ENCODE data around the gene COG1.
"Not testable (repeated sequence)": the region's sequence is repeated elsewhere in the genome, so short reads cannot be mapped to it uniquely, and the experiment has no call there.

COG1 gene, protein sequence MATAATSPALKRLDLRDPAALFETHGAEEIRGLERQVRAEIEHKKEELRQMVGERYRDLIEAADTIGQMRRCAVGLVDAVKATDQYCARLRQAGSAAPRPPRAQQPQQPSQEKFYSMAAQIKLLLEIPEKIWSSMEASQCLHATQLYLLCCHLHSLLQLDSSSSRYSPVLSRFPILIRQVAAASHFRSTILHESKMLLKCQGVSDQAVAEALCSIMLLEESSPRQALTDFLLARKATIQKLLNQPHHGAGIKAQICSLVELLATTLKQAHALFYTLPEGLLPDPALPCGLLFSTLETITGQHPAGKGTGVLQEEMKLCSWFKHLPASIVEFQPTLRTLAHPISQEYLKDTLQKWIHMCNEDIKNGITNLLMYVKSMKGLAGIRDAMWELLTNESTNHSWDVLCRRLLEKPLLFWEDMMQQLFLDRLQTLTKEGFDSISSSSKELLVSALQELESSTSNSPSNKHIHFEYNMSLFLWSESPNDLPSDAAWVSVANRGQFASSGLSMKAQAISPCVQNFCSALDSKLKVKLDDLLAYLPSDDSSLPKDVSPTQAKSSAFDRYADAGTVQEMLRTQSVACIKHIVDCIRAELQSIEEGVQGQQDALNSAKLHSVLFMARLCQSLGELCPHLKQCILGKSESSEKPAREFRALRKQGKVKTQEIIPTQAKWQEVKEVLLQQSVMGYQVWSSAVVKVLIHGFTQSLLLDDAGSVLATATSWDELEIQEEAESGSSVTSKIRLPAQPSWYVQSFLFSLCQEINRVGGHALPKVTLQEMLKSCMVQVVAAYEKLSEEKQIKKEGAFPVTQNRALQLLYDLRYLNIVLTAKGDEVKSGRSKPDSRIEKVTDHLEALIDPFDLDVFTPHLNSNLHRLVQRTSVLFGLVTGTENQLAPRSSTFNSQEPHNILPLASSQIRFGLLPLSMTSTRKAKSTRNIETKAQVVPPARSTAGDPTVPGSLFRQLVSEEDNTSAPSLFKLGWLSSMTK

DNA sequence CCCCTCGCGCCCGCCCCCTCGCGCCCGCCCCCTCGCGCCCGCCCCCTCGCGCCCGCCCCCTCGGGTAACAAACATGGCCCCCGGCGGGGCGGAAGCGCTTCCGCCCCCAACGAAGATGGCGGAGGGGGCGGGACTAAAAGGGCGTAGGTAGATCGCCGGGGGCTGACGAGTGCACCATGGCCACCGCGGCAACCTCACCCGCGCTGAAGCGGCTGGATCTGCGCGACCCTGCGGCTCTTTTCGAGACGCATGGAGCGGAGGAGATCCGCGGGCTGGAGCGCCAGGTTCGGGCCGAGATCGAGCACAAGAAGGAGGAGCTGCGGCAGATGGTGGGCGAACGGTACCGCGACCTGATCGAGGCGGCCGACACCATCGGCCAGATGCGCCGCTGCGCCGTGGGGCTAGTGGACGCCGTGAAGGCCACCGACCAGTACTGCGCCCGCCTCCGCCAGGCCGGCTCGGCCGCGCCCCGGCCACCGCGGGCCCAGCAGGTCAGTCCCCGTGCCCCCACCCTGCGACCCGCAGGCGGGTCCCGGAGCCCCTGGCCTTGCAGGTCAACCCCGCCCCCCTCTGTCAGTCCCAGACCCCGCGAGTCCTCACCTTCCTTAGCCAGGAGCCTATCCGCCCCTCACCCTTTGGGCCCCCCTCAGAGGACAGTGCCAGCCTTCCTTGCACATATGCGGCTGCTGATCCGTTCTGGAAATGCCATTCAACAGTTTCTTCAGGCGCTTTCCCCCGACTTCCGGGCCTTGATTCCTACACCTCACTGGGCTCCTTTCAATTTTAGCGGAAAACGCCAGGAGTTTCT is at the start of gene COG1:
Gene COG1 (plus strand): TSS at position 162 of the 808 bp plus-strand sequence. CDS start 15 bp downstream, at position 177.
- peak; percentile 77 for DNase-seq

DNA sequence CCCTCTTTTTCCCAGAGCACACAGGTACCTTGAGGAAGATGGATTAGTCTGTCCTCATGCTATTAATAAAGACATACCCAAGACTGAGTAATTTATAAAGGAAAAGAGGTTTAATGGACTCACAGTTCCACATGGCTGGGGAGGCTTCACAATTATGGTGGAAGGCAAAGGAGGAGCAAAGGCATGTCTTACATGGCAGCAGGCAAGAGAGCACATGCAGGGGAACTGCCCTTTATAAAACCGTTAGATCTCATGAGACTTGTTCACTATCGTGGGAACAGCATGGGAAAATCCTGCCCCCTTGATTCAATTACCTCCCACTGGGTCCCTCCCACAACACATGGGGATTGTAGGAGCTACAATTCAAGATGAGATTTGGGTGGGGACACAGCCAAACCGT is 48.6 kb upstream of the COG1 start:
- not testable (repeated sequence) for DNase-seq

DNA sequence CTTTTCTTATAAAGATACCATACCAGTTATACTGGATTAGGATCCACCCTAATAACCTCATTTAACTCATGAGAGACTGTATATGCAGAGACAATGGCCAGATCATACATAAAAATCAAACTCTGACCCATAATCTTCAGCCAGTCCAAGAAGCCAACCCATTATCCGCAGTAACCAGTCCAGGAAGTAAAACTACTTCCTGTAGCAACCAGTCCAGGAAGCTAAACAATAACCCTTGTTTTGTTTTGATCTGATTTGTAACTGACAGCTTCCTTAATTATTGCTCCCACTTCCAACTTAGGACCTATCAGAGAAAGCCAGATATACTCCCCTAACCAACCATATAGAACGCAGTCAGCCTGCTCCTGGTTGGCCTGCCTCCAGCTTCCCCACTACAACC is 47.2 kb upstream of the COG1 start:
- no peak for DNase-seq

DNA sequence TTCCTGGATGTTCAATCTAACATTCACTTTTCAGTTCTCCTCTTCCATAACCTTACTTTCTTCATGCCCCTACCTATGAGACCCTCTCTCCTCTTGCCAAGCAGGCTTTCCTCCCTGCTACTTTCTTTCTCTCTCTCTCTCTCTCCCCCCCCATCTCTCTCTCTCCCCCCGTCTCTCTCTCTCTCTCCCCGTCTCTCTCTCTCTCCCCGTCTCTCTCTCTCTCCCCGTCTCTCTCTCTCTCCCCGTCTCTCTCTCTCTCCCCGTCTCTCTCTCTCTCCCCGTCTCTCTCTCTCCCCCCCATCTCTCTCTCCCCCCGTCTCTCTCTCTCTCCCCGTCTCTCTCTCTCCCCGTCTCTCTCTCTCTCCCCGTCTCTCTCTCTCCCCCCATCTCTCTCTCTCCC is 45.1 kb upstream of the COG1 start:
- DNase-seq = not testable (repeated sequence)

DNA sequence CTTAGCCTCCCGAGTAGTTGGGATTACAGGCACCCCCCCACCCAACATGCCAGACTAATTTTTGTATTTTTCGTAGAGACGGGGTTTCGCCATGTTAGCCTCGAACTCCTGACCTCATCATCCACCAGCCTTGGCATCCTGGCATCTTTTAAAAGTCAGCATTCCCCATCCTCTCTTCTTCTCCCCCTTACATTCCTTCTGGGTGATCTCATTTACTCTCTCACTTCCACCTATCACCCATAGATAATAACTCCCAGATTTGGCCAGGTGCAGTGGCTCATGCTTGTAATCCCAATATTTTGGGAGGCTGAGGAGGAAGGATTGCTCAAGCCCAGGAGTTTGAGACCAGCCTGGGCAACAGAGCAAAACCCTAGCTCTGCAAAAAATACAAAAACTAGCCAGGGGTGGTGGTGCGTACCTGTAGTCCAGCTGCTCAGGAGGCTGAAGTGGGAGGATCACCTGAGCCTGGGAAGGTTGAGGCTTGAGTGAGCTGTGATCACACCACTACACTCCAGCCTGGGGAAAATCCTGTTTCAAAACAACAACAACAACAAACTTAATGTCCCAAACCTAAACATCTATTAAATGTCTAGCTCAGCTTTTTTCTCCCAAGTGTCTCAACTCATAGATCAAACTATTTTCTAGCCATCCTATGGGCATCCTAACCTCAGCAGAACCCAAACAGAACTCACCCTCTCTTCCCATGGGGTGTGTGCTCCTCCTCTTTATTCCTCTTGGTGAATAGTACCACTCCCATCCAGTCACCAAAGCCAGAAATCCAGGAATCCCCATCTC is 44.1 kb upstream of the COG1 start:
- DNase-seq = no peak

DNA sequence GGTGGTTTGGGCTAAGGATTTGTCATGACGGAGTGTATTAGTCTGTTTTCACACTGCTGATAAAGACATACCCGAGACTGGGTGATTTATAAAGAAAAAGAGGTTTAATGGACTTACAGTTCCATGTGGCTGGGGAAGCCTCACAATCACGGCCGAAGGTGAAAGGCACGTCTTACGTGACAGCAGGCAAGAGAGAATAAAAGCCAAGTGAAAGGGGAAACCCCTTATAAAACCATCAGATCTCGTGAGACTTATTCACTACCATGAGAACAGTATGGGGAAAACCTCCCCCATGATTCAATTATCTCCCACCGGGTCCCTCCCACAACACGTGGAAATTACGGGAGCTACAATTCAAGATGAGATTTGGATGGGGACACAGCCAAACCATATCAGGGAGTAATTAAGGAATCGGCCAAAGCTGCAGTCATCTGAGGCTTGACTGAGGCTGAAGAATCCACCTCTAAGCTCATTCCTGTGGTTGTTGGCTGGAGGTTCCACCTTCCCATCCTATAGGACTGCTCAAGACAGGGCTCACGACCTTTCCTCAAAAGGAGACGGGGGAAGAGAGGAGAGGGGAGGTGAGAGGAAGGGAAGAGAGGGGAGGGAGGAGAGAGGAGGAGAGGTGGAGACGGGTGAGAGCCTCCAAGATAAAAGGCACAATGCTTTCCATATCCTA is 42.1 kb upstream of the COG1 start:
- DNase-seq = not testable (repeated sequence)

DNA sequence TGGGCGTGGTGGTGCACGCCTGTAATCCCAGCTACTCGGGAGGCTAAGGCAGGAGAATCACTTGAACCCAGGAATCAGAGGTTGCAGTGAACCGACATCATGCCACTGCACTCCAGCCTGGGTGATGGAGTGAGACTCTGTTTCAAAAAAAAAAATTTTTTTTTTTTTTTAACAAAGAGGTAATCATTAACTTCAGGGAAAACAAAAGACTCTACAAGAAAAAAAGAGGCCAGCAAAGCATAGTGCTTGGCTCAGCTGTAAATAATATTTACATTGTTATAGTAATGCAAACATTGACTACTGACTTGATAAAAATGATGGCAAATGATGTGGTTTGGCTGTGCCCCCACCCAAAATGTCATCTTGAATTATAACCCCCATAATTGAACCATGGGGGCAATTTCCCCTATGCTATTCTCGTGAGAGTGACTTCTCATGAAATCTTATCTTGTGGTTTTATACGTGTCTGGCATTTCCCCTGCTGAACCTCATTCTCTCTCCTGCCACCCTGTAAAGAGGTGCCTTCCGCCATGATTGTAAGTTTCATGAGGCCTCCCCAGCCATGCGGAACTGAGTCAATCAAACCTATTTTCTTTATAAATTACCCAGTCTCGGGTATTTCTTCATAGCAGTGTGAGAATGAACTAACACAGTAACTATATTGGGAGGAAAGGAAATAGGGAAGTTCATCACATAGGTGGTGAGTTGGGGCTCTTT is 40.8 kb upstream of the COG1 start:
- DNase-seq = no peak

DNA sequence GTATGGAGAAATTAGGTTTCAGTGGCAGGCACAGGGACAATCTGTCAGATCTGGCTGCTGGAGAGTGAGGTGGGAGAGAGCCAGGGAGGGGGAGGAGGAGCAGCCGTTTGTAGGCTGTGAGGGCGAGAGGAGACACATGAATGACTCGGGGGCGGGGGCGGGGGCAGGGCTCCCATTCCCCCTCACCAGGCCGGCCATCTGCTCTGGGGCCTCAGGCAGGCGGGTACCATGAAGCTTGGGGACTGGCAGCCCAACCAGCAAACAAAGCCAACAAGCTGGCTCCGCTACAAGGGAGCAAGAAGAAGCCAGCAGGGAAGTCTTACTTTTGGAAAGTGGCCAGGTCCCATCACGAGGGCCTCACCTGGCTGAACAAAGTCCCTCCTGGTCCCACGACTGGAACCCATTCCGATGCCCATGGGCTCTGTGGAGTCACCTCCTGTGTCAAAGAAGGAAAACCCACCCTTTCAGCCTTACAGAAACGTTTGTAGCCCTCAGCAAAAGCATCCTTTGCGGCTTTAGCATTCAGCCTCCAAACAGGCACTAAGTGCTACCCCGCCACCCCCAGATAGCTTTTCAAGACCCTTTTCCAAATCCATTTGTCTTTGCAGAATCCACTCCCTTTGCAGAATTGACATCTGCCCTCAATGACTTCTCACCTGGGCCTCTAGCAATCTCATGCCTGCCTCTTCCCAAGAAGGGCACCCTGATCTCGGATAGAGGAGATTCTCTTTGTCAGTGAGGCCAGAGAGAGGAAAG is 37.3 kb upstream of the COG1 start:
- no peak for DNase-seq

DNA sequence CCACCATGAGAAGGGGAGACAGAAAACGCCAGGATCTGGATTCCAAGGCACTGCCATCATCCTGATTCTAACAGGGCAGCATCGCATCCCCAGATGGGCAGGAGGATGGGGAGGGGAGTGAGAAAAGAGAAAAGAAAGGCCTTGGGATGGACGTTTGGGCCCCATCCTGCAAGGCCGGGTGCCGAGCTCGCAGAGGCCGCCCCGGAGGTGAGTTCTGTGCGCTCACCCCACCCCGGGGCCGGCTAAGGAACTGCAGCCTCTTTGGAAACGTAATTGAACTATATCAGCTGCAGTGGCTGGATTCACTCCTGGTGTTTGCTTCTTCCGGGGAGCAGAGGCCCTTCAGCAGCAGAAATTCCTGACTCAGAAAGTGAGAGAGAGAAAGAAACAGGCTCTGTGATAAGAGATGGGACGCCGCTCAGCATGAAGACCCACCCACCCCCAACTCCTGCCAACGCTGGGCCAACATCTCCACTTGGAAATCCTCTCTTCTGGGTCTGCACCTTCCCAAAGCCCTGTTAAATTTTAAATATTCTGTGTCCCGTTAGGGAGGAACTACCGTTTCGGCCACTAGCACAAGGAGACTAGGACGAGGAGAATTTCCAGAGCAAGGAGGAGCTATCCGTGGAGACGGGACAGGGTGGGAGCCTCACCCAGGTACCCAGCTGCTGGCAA is 36.6 kb upstream of the COG1 start:
- peak; percentile 59 for DNase-seq

DNA sequence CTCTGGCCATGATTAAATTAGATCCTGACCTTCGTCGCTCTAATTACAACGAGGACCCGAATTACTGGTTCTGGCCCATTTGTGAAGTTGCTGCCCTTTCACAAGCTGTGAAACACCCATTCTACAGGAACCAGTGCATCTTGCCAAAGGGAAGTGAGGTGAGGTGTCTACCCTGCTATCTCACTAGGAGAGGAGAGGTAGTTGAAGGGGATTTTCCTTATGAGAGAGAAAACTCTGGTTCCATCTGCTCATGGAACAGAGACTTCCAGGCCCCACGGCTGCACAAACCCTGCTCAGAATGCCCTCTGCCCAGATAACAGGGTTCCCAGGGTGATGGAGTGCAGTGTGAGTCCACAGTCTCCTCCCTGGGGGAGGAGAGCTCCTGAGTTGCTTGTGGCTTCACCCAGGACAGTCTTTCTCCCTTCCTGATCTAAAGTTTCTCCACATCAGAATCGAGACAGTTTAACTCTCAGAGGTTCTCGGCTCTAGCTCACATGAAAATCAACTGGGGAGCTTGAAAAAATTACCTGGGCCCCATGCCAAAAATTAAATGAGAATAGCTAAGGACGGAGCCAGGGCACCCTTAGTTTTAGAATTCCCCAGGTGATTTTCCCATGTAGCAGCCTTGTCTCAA is 35.9 kb upstream of the COG1 start:
- DNase-seq = no peak

DNA sequence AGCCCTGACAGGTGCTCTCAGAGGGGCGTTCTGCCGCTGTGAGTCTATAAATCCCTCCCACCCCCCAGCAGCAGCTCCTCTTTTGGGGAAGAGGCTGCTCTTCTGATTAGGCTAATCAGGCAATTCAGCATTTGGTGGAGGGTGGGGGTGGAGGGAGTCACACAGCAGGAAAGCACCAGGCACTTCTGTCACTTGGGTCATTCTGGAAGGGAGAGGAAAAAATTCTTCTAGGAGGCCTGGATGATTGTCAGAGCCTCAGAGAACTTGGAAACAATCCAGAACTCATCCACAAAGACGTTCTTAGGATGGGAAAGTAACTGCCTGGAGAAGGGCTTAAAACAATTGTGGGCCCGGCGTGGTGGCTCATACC is 35.3 kb upstream of the COG1 start:
- DNase-seq = no peak

DNA sequence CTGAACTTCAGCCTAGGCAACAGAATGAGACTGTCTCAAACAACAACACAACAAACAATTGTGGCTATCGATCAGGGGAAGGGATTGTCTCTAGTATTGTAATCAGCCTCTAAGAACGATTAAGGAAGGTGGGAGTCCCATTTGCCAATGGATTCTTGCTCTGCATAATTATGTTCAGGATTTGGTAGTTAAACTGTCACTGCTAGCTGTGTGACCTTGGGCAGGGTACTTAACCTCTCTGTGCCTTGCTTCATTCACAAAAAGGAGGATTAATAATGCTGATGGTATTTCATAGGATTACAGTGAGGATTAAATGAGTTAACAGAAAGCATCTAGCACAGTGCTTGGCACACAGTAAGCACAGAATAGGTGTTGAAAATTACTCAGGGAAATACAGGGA is 34.7 kb upstream of the COG1 start:
- DNase-seq = no peak

DNA sequence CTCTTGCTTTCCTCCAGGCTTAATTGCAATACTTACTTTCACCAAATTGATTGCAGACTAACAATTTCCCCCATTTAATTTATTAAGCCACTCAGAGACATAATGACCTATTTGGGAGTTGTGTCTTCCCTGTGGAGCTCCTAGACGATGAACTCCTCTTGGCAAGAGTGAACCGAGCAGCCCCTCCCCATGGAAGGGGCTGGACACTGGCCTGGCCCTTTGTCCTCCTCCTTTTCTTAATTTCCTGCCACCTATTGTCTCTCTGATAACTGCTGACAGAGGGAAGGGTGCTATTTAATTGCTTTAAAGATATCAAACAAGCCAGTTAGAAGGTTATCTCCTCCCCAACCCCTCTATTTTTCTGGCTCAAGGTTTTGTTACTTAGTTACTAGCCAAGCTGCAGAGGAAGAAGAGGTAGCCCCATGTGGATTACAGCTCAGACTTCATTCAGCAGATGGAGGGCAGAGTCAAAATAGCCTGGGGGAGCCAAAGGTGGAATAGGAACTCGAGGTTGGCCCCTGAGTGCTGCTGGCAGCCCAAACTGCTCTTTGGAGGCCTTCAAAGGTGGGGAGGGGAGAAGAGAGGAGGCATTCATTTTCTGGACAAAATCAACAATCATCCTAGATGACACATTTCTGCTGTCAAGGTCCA is 31.8 kb upstream of the COG1 start:
- DNase-seq = no peak

DNA sequence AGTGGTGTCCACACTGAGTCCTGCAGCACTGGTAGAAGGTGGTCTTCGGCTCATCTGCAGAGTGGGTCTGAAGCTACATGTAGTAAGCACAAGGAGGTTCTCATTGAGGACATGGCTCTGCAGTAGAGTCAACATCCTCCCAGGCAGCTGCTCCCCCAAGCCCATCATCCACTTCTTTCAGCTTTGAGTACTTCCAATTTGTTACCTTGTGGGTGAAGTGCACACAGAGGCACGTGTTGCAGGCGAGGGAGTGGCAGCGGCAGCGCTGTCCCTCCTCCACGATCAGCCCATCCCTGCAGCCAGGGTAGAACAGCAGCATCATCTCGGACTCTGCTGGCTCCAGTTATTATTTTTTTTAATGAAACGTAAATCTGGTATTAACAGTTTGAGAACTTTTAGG is 29.8 kb upstream of the COG1 start:
- DNase-seq = no peak

DNA sequence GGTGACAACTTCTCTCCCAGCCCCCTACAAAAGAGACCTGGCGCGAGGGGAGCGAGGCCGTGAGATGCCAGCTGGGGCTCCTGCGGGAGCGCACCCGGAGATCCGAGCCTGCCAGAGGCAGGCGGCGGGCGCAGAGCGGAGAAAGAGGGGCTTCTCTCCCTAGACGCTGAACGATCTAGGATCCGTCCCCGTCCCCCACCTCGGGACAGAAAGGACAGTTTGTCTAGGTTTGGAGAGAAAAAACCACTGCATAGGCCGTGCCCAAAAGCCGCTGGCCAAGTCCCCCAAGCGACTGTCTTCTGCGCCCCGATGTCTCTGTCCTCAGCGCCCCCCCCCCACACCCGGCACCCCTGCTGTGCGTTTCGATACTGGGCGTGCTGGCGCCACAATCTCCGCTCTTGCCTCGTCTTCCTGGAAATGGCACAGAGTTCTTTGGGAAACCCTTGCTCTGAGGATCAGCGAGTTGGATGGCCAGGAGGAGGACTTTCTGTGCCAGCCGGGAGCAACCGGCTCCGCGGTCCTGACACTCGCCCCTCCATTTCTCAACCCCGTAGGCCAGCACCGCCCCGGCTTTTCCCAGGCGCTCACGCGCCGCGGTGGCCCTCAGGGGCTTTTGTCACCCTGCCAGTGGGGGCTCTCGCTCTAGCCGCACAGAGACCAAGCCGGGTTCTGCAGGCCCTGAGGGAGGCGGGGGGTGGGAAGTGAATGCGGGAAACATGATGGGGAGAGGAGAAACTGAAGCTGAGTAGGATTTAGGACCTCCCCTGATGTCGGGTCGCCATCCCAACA is 27.0 kb upstream of the COG1 start:
- DNase-seq = no peak

DNA sequence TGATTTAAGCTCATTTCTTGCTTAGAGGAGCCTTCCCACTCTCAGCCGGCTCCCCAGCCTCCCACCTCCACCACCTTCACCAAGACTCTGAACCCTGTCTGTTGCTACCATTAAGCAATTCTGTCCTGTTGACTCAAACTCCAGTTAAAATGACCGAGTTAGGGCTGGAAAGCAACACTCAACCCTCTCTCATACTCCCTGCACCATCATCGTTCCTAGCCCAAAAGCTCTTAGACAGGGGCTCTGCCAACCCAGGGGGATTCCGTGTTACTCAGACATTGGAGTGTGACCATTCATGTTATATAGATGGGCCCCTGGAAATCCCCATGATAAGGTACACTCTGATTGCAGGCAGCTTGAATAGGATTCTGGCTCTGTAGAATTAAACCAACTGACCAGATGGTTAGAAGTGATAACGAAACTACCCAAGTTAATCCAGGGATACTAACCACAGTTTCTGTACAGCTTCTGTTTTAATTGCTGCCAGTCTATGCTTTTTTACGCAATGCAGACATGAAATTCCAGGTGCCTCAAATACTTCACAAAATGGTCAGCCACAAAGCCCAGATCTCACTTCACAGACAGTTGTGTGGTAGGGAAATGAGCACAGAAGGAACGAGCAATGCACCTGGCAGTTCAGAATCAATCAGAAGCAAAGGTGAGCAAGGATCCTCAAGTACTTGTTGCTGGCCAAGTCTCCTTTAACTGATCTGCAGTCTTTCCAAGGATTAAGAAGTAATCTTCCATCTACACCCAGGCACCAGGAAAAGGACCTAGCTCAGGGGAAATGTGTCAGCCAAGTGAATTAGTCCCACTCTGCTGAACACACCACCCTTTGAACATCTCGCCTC is 25.9 kb upstream of the COG1 start:
- DNase-seq = no peak

DNA sequence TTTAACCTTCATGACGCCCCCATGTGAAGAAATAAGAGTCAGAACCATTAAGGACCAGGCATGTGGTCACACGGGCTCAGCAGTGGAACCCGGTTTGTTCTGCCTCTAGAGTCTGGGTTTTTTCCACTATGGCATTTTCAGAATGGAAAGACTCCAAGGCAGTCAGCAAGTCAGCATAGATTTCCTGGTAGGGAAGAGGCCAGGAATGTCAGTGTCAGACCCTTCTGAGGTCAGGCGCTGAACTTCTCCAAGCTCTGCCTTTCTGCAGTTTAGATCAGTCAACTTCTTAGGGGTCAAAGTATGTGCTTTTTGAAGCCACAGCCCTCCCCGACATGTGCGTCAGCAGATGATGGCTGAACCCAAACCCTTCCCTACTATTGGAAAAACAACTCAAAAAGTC is 24.2 kb upstream of the COG1 start:
- no peak for DNase-seq

Data from activated T-cell treated with anti-CD3 and anti-CD28 coated beads, Interleukin-2, amount 50 U/mL, for 1 hour (primary cell).